Neural crest cell (in vitro differentiated cells): ENCODE measurements around the gene MRTFB. TPM values are rescaled to one million over a fixed set of nuclear protein-coding genes. Genes with fewer than 3 reads are reported as not detected.

ENCODE experiments used
- DNase-seq: peaks from one replicate; pipeline ENCODE4 v3.0.0; 2021; ENCODE audit warnings: low read depth, mixed read lengths, low spot score
- H3K27ac Mint-ChIP-seq: one replicate; pipeline ENCODE4 v1.8.0; 2021; ENCODE audit warnings: mild to moderate bottlenecking, mixed read lengths; ENCODE audit not compliant: unreplicated experiment
- H3K27me3 Mint-ChIP-seq: 2 replicates; pipeline ENCODE4 v1.8.0; 2021; ENCODE audit warnings: low read depth, mild to moderate bottlenecking, mixed read lengths
- H3K36me3 Mint-ChIP-seq: 2 replicates; pipeline ENCODE4 v1.8.0; 2021; ENCODE audit warnings: low read depth, mild to moderate bottlenecking, mixed read lengths
- H3K4me1 Mint-ChIP-seq: 2 replicates; pipeline ENCODE4 v1.8.0; 2021; ENCODE audit warnings: mixed read lengths
- H3K4me3 Mint-ChIP-seq: one replicate; pipeline ENCODE4 v1.8.0; 2021; ENCODE audit warnings: mild to moderate bottlenecking, mixed read lengths
- H3K9me3 Mint-ChIP-seq: 2 replicates; pipeline ENCODE4 v1.8.0; 2021; ENCODE audit warnings: mixed read lengths
- total RNA-seq: library from RNA; stranded (reverse); gene quantifications from 2 replicates; pipeline ENCODE4 v1.2.1, GENCODE V29; 2021
- TF ChIP-seq, protein P1 (sequence below): fragments of 200-600 bp; sonication (generic); conservative IDR thresholded peaks from 2 replicates; pipeline ENCODE4 v1.5.0; 2021; ENCODE audit warnings: antibody characterized with exemption, mild to moderate bottlenecking

MRTFB gene
- total RNA-seq, 1 donor from 2014 or later, result 54.8 TPM

DNA sequence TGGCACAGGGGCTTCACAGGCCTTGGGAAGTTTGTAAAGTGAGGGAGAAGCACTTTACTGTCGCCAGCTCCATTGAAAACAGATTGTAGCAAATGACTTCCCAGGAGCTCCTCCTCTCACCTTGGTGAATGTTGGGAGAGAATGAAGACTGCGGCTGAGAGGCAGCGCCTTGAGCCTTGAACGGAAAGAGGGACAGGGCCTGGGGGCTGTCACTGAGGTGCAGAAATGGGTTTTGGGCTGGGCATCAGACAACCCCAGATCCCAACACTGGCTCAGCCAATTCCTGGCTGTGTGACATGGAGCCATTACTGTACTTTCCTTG lies 603 bp upstream of the MRTFB start:
- DNase-seq, result no peak
- no peaks in the 10 kb centered on the region for H3K9me3 Mint-ChIP-seq
- H3K4me1 Mint-ChIP-seq, result peaks cover 16% of the 10 kb centered on the region
- no peaks in the 10 kb centered on the region for H3K36me3 Mint-ChIP-seq
- H3K27ac Mint-ChIP-seq, result peak overlapping the region; percentile 43
- peaks cover 2% of the 10 kb centered on the region for H3K27me3 Mint-ChIP-seq
- peak overlapping the region; percentile 90 for H3K4me3 Mint-ChIP-seq
- TF ChIP-seq, protein P1, sequence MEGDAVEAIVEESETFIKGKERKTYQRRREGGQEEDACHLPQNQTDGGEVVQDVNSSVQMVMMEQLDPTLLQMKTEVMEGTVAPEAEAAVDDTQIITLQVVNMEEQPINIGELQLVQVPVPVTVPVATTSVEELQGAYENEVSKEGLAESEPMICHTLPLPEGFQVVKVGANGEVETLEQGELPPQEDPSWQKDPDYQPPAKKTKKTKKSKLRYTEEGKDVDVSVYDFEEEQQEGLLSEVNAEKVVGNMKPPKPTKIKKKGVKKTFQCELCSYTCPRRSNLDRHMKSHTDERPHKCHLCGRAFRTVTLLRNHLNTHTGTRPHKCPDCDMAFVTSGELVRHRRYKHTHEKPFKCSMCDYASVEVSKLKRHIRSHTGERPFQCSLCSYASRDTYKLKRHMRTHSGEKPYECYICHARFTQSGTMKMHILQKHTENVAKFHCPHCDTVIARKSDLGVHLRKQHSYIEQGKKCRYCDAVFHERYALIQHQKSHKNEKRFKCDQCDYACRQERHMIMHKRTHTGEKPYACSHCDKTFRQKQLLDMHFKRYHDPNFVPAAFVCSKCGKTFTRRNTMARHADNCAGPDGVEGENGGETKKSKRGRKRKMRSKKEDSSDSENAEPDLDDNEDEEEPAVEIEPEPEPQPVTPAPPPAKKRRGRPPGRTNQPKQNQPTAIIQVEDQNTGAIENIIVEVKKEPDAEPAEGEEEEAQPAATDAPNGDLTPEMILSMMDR, result no peak

DNA sequence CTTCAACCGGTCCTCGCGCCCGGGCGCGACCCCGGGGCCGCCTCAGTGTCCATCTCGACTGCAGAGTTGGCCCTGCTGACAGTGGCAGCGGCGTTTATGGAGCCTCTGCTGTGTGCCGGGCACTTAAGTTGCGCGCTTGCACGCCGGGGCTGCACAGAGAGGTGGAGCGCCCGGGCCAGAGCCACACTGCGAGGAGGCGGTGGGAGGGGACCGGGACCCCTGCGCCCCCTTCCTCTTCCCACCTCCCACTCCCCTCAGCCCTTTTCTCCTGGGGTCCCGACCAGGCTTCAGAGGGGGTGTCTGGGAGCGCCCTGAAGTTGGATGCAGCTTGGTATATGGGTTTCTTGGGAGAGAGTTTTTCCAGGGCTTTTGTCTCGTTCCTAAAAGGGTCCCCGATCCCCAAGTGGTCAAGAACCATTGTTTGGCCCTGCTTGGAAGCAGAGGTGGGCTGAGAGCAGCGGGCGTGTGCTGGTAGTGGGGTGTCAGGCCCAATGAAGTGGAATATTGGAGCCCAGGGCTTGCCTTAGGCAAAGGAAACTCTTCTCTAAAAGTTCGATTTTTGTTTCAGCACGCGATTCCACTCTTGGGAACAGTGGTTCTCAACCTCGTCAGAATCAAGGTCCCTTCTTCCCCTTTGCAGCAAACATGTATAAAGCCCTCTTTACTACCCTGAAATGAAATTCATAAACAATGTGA lies 605 bp downstream of the MRTFB start:
- no peaks in the 10 kb centered on the region for H3K36me3 Mint-ChIP-seq

DNA sequence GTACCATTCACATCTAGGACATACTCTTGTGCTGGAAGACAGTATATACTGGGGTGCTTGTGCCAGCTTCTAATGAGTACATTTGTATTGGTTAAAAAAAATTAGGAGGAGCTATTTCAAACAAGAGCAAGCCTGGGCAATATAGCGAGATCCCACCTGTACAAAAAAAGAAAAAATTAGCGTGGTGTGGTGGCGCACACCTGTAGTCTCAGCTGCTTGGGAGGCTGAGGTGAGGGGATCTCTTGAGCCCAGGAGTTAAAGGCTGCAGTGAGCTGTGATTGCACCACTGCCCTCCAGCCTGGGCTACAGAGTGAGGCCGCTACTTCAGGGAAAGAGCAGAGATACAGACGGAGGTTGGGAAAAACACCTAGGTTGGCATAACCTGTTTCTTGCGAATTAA lies 1.2 kb downstream of the MRTFB start:
- Mint-ChIP-seq H3K27me3 (no peaks in the 10 kb centered on the region), H3K4me3 (peak overlapping the region; percentile 95), H3K9me3 (no peaks in the 10 kb centered on the region), H3K36me3 (no peaks in the 10 kb centered on the region), H3K4me1 (peaks cover 16% of the 10 kb centered on the region), H3K27ac (no peak overlapping the region)
- no peak for DNase-seq
- TF ChIP-seq, protein P1, result no peak

More for the DNA sequence above, 605 bp downstream of the MRTFB start:
- H3K4me3 Mint-ChIP-seq, result peak overlapping the region; percentile 95
- DNase-seq, result no peak
- H3K4me1 Mint-ChIP-seq, result peaks cover 16% of the 10 kb centered on the region
- H3K9me3 Mint-ChIP-seq, result no peaks in the 10 kb centered on the region
- no peaks in the 10 kb centered on the region for H3K27me3 Mint-ChIP-seq
- TF ChIP-seq, protein P1, result no peak
- peak overlapping the region; percentile 93 for H3K27ac Mint-ChIP-seq

DNA sequence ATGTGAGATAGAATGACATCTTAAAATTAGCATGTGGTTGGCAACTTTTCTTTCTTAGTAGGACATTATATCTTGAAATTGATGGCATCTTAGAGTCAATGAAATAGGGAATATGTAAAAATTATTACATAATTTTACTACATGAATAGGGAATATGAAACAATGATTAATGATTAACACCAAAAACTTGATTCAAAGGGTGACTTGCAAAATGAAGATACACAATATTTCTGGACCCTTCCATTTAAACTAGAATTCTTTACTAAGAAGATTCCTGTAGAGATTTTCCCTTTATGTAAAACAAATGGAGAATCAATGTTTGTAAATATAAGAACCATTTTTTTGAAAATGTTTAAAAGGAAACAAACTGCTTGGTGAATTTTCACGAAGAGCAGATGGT lies 3.4 kb downstream of the MRTFB start:
- H3K36me3 Mint-ChIP-seq, result no peaks in the 10 kb centered on the region

DNA sequence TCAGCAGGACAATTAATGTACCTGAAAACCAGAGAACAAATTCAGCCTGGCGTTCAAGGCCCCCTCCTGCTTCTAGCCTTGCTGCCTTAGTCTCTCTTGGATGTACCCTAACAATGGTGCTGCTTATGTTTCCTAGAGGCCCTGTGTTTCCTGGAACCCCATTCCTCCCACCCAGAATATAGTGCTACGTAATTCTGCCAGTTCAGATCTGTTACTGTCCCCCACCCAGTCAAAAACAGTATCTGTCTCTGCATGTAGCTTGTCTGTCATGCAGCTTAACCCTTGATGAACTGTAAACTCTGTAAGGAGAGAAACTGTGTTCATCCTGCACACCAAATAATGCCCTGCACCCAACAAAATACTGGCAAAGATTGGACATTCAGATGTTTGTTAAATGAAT lies 6.8 kb downstream of the MRTFB start:
- peaks cover 3% of the 10 kb centered on the region for H3K9me3 Mint-ChIP-seq
- no peaks in the 10 kb centered on the region for H3K27me3 Mint-ChIP-seq
- peaks cover 12% of the 10 kb centered on the region for H3K4me1 Mint-ChIP-seq
- peaks cover 16% of the 10 kb centered on the region for H3K36me3 Mint-ChIP-seq
- no peak overlapping the region for H3K4me3 Mint-ChIP-seq
- DNase-seq, result no peak
- TF ChIP-seq, protein P1, result no peak
- H3K27ac Mint-ChIP-seq, result no peak overlapping the region

More for the DNA sequence above, 3.4 kb downstream of the MRTFB start:
- peaks cover 22% of the 10 kb centered on the region for H3K4me1 Mint-ChIP-seq
- H3K9me3 Mint-ChIP-seq, result no peaks in the 10 kb centered on the region
- H3K27ac Mint-ChIP-seq, result no peak overlapping the region
- DNase-seq, result no peak
- TF ChIP-seq, protein P1, result no peak
- H3K27me3 Mint-ChIP-seq, result no peaks in the 10 kb centered on the region
- H3K4me3 Mint-ChIP-seq, result no peak overlapping the region
